GM10266 (cell line): ENCODE results near the gene SCNM1.
A peak's percentile ranks its signal among the peaks of the same experiment; 100 is the strongest.
"Not testable (repeated sequence)": the region's sequence is repeated elsewhere in the genome, so short reads cannot be mapped to it uniquely, and the experiment has no call there.

Source experiments
- DNase-seq: peaks from one replicate; pipeline ENCODE4 v3.0.0; 2012; ENCODE audit errors: extremely low spot score
- TF ChIP-seq, protein P1 (sequence below): IDR thresholded peaks from 2 replicates; pipeline ENCODE4 v1.5.1; 2012; ENCODE audit warnings: mild to moderate bottlenecking, low read depth; ENCODE audit not compliant: control insufficient read depth, insufficient read depth; ENCODE audit errors: missing control alignments

SCNM1 gene

DNA sequence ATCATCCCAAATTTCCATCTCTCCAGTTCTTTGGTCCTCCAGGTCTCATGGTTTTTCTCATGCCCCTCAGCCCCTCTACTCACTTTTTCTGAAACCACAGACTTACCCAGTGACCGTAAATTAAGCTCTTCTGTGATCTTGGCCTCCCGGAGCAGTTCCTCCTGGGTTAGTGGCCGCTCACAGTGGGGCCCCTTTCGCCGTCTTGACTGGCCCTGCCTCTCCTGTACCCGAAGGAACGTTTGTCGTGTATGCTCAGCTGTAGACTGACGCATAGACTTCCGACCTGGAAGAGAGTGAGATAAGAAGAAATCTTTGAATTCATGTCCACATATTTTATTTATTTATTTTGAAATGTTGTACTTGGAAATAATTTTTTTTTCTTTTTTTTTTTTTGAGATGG lies 18.3 kb downstream of the SCNM1 start:
- TF ChIP-seq, protein P1, sequence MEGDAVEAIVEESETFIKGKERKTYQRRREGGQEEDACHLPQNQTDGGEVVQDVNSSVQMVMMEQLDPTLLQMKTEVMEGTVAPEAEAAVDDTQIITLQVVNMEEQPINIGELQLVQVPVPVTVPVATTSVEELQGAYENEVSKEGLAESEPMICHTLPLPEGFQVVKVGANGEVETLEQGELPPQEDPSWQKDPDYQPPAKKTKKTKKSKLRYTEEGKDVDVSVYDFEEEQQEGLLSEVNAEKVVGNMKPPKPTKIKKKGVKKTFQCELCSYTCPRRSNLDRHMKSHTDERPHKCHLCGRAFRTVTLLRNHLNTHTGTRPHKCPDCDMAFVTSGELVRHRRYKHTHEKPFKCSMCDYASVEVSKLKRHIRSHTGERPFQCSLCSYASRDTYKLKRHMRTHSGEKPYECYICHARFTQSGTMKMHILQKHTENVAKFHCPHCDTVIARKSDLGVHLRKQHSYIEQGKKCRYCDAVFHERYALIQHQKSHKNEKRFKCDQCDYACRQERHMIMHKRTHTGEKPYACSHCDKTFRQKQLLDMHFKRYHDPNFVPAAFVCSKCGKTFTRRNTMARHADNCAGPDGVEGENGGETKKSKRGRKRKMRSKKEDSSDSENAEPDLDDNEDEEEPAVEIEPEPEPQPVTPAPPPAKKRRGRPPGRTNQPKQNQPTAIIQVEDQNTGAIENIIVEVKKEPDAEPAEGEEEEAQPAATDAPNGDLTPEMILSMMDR, result no peak
- DNase-seq, result no peak

DNA sequence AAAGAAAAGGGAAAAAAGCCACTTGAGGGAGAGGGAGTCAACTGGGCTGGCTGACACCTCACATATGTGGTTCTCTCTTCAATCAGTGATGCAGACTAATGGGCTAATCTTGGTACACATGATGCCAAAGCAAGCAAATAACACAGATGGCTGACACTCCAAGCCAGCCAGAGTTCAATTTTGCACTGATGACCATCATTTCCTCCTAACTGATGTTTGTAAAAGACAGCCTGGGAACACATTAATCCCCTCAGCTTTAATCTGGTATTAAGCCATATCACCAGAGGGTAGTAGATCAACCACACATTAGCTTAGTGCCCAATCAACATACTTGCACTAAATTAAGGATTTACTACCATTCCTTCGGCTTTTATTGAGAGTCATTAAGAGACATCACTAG lies 21.3 kb downstream of the SCNM1 start:
- no peak for DNase-seq
- TF ChIP-seq, protein P1, result no peak

DNA sequence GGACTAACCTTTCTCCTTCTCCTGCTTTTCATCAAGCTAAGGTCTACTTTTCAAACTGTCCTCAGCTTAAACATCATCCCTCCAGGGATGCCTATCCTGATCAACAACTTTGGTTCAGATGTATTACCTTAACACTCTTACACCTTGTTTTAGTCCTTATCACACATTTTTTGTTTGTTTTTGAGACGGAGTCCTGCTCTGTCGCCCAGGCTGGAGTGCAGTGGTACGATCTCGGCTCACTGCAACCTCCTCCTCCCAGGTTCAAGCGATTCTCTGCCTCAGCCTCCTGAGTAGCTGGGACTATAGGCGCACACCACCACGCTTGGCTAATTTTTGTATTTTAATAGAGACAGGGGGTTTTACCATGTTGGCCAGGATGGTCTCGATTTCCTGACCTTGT lies 22.7 kb downstream of the SCNM1 start:
- not testable (repeated sequence) for DNase-seq

DNA sequence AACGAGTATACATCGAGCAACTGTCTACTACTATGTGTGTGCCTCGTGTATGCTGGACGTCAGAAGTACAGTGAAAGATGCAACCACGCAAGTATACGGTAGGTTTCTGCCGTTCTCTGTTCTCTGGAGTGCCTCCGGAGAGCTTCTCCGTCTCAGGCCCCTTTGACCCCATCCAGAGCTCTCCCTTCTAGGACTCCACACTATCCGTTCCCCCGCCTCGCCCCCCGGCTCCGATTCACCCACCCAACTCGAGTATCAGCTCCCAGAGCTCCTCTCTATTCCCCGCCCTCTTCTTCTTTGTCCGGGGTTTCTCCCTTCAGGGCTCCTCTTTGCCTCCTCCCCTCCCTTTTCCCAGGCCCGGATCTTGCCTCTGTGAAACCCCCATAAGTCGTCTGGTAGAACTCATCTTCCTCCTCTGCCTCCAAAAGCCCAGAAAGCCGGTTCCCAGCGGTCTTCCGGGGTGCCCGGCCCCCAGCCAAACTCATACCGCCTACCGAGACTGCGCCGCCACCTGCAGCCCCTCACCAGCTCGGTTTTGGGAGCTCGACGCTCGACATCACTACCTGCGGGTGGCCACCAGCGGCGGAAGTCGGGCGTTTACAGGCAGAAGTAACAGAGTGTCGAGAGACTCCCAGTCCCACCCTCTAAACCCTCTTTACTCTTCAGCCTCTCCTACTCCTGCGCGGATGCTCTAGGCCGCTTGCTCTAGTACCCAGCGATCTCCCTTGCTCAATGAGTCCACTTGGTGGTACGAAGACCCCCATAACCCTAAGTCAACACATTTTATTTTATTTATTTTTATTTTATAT lies 23.9 kb downstream of the SCNM1 start, which contains the start of gene VPS72:
TSS of gene VPS72 (minus strand) at position 561 of the 809 bp plus-strand sequence. CDS start at position 485, 76 bp downstream.
- DNase-seq, result peak; percentile 87
- TF ChIP-seq, protein P1, result no peak

DNA sequence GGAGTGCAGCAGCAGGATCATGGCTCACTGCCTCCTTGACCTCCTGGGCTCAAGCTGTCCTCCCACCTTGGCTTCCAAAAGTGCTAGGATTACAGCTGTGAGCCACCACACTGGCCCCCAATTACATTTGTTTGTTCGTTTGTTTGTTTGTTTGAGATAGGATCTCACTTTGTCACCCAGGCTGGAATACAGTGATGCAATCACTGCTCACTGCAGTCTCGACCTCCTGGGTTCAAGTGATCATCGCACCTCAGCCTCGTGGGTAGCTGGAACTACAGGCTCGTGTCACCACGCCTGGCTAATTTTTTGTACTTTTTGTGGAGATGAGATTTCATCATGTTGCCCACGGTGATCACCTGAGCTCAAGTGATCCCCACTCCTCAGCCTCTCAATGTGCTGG lies 26.1 kb downstream of the SCNM1 start:
- TF ChIP-seq, protein P1, result no peak
- DNase-seq, result no peak

DNA sequence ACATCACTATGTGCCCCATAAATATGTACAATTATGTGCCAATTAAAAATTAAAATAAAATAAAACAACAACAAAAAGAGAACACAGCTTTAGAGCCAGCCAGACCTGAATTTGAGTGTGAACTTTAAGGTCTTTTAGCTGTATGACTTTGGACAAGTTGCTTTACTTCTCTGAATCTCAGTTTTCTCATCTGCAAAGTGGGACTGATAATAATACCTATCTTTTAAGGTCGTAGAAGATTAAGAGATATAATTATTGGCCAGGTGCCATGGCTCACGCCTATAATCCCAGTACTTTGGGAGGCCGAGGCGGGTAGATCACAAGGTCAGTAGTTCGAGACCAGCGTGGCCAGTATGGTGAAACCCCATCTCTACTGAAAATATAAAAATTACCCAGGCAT lies 27.4 kb downstream of the SCNM1 start:
- DNase-seq, result no peak
- TF ChIP-seq, protein P1, result no peak

DNA sequence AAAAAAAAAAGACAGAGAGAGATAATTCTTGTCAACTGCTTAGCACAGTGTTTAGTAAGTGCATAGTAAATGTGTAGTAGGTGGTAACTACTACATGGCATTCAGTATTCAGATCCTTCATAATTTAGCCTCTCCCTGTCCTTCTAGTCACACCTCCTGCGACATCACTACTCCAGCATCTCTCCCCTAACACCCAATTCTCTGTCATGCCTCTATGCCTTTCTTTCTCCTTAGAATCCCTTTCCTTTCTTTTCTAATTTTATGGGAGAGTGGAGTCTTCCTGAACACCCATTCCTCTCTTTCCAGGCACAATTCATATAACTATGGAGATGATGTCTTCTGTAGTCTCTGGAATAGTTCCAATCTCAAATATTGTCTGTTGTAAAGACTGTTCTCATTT lies 27.9 kb downstream of the SCNM1 start:
- no peak for DNase-seq
- TF ChIP-seq, protein P1, result no peak

DNA sequence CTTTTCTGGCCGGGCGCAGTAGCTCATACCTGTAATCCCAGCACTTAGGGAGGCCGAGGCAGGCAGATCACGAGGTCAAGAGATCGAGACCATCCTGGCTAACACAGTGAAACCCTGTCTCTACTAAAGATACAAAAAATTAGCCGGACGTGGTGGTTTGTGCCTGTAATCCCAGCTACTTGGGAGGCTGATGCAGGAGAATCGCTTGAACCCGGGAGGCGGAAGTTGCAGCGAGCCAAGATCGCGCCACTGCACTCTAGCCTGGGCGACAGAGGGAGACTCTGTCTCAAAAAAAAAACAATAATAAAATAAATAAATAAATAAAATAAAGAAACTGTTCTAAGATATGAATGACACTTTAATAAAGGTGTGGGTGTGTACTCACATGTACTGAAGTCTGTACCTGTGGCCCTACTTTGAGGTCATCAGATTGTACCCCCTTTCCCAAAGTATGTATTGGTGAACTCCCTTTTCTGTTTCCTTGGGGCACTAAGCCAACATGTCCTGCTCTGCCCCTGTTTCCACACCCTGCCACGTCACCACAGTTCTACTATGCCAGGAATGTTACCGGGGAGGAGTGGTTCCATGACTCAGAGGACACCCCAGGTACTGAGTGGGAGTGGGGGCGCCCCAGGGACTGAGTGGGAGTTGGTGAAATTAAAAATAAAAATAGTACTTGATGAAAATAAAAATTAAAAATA lies 29.1 kb downstream of the SCNM1 start:
- not testable (repeated sequence) for DNase-seq
